GM19468 (cell line): ENCODE measurements around the gene UNC13B.
"Not testable (repeated sequence)": the region's sequence is repeated elsewhere in the genome, so short reads cannot be mapped to it uniquely, and the experiment has no call there.

Experiments
- ATAC-seq: cut with Tn5 transposase; IDR thresholded peaks from one replicate; pipeline ENCODE4 v1.9.1; 2021; ENCODE audit warnings: mild to moderate bottlenecking, moderate library complexity, moderate number of reproducible peaks; ENCODE audit not compliant: unreplicated experiment; ENCODE audit errors: extremely low read depth

Gene UNC13B

GRCh38 chr9:35162605-35163315, 951 bp downstream of the UNC13B start:
- no peak for ATAC-seq

- no peak for ATAC-seq
Measured at GRCh38 chr9:35163413-35163812, 1.6 kb downstream of the UNC13B start.

GRCh38 chr9:35164711-35165110, 2.9 kb downstream of the UNC13B start:
- no peak for ATAC-seq

GRCh38 chr9:35167429-35167828, 5.6 kb downstream of the UNC13B start:
- not testable (repeated sequence) for ATAC-seq

- no peak for ATAC-seq
Measured at GRCh38 chr9:35168963-35169362, 7.2 kb downstream of the UNC13B start.

- no peak for ATAC-seq
Measured at GRCh38 chr9:35172878-35173277, 11.1 kb downstream of the UNC13B start.

DNA sequence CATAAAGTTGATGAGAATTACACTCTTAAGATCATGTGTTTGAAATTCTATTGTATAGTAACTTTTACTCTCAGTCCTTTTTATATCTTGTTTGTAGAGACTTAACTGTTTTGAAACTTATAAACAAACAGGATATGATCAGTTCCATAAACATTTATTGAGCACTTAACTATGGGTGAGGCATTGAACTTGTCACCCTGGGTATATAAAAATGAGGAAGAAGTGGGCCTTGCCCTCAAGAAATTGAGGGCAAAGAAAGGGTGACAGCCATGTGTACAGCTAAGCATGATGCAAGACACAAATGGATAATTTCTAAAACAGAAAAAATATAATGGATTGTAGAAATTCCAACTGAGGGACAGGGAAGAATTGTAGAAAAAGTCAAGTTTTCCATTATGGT, 15.7 kb downstream of the UNC13B start:
- ATAC-seq: no peak

GRCh38 chr9:35179347-35180280, 17.8 kb downstream of the UNC13B start:
- no peak for ATAC-seq

DNA sequence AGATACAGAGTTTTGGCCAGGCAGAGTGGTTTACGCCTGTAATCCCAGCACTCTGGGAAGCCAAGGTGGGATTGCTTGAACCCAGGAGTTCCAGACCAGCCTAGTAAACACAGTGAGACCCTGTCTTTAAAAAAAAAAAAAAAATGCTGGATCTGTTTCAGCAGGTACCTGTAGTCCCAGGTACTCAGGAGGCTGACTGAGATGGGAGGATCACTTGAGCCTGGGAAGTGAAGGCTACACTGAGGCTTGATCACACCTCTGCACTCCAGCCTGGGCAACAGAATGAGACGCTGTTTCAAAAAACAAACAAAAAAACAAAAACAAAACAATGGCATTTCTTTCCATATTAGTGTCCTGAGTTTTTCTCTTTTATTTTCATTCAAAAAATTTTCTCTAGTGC, 19.0 kb downstream of the UNC13B start:
- no peak for ATAC-seq

DNA sequence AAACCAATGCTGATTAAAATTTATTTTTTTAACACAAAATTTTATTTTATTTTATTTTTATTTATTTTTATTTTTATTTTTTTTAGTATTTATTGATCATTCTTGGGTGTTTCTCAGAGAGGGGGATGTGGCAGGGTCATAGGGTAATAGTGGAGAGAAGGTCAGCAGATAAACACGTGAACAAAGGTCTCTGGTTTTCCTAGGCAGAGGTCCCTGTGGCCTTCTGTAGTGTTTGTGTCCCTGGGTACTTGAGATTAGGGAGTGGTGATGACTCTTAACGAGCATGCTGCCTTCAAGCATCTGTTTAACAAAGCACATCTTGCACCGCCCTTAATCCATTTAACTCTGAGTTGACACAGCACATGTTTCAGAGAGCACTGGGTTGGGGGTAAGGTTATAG, 20.6 kb downstream of the UNC13B start:
- not testable (repeated sequence) for ATAC-seq

DNA sequence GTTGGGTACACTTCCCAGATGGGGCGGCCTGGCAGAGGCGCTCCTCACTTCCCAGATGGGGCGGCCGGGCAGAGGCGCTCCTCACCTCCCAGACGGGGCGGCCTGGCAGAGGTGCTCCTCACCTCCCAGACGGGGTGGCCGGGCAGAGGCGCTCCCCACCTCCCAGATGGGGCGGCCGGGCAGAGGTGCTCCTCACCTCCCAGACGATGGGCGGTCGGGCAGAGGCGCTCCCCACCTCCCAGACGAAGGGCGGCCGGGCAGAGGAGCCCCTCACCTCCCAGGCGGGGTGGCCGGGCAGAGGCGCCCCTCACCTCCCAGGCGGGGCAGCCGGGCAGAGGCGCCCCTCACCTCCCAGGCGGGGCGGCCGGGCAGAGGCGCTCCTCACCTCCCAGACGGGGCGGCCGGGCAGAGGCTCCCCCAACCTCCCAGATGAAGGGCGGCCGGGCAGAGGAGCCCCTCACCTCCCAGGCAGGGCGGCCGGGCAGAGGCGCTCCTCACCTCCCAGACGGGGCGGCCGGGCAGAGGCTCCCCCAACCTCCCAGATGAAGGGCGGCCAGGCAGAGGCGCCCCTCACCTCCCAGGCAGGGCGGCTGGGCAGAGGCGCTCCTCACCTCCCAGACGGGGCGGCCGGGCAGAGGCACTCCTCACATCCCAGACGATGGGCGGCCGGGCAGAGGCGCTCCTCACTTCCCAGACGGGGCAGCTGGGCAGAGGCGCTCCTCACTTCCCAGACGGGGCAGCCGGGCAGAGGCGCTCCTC, 21.4 kb downstream of the UNC13B start:
- not testable (repeated sequence) for ATAC-seq

GRCh38 chr9:35183755-35184480, 22.1 kb downstream of the UNC13B start:
- ATAC-seq: not testable (repeated sequence)

DNA sequence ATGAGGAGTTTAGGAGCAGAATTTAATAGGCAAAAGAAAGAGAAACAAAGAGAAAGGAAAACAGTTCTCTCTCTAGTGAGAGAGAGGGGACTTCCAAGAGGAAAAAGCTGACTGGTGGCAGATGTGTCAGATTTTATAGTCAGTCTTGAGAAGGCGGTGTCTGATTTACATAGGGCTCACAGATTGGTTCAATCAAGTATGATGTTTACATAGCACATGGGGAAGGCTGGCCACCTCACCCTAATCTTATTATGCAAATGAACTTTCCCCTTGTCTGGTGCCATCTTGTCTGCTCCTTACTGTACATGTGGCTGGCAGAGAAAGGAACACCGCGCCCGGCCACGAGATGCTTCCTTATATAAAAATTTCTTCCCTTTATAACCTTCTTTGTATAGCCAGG, 24.7 kb downstream of the UNC13B start:
- no peak for ATAC-seq

DNA sequence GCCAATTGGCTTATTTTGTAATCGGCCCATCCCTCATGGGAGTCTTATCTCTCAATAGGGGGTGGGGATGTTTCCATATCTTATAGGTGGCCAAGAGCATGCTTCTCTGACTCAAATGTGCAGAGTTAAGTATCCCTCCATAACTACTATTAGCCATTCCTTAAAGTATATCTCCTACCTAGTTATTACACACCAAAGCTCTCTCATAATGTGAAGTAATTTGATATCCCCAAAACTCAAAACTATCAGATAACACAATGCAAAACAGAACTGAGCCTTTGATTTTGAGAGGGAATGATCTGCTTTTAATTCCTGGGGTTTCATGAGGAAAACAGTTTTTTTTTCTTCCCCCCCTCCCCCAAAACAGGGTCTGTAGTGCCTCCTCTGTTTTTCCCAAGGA, 28.4 kb downstream of the UNC13B start:
- no peak for ATAC-seq

- no peak for ATAC-seq
Measured at GRCh38 chr9:35191105-35191504, 29.3 kb downstream of the UNC13B start.

DNA sequence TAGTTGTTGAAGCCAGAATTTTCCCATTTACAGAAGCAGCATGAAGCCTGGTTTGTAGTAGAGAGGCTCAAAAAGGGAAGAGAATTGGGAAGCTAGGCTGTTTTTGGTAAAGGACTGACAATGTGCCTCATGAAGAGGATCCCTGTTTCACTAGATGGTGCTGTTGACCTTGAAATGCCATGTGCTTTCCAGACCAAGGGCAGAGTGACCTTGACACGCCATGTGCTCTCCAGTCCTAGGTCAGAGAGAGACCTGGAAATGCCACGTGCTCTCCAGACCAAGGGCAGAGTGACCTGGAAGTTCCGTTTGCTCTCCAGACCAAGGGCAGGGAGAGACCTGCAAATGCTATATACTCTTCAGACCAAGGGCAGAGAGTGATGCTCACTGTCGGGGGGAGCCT, 32.0 kb downstream of the UNC13B start:
- ATAC-seq: no peak

- no peak for ATAC-seq
Measured at GRCh38 chr9:35195683-35196082, 33.9 kb downstream of the UNC13B start.

GRCh38 chr9:35198191-35198590, 36.4 kb downstream of the UNC13B start:
- no peak for ATAC-seq

GRCh38 chr9:35203528-35203927, 41.7 kb downstream of the UNC13B start:
- ATAC-seq: no peak

GRCh38 chr9:35205340-35205739, 43.5 kb downstream of the UNC13B start:
- ATAC-seq: no peak
